CD14-positive monocyte (primary cell): Measurements from ENCODE around the gene PCAT7. TPM values are rescaled to one million over a fixed set of nuclear protein-coding genes. Genes with fewer than 3 reads are reported as not detected.

Source experiments
- DNase-seq, 3 donors: peaks; one replicate each; pipeline ENCODE4 v3.0.0-alpha.2; 2011 to 2022
- H2AFZ ChIP-seq: 2 replicates; pipeline ENCODE4 v1.6.0; 2012; ENCODE audit warnings: mild to moderate bottlenecking, low read depth, low read length, inconsistent platforms; ENCODE audit not compliant: insufficient read depth, poor library complexity, severe bottlenecking
- H3K27ac ChIP-seq, 2 donors: 1 replicate in 1 of 2; 2 replicates in 1 of 2; pipeline ENCODE4 v1.5.1; 2012 to 2013; ENCODE audit warnings: low read length in 2 of 2, control low read depth in 1 of 2, inconsistent platforms in 1 of 2, low read depth in 1 of 2, mild to moderate bottlenecking in 1 of 2
- H3K27me3 ChIP-seq, 2 donors: one replicate each; pipeline versions ENCODE4 v1.6.0 to v1.6.1; 2011 to 2013; ENCODE audit warnings: low read length in 2 of 2; ENCODE audit not compliant: control insufficient read depth in 2 of 2, insufficient read depth in 2 of 2
- H3K36me3 ChIP-seq, 2 donors: replicated peaks in 1 of 2; 1 replicate in 1 of 2; 2 replicates in 1 of 2; pipeline versions ENCODE4 v1.5.1 to v1.6.1; 2012 to 2013; ENCODE audit warnings: low read length in 2 of 2, control low read depth in 1 of 2, inconsistent platforms in 1 of 2, mild to moderate bottlenecking in 1 of 2; ENCODE audit not compliant: insufficient read depth in 2 of 2, control insufficient read depth in 1 of 2
- H3K4me1 ChIP-seq, 2 donors: 1 replicate in 1 of 2; 2 replicates in 1 of 2; pipeline versions ENCODE4 v1.5.1 to v1.6.1; 2012 to 2013; ENCODE audit warnings: low read length in 2 of 2, control low read depth in 1 of 2, inconsistent platforms in 1 of 2, mild to moderate bottlenecking in 1 of 2, moderate library complexity in 1 of 2; ENCODE audit not compliant: insufficient read depth in 2 of 2, control insufficient read depth in 1 of 2
- H3K4me2 ChIP-seq: replicated peaks from 2 replicates; pipeline ENCODE3; 2012; ENCODE audit warnings: low read length, moderate library complexity, mild to moderate bottlenecking; ENCODE audit not compliant: poor library complexity, severe bottlenecking; ENCODE audit errors: extremely low read depth
- H3K4me3 ChIP-seq, 3 experiments: fragments of 200-600 bp in 1 of 3; sonication (generic) in 1 of 3; replicated peaks in 1 of 3; 1 replicate in 2 of 3; 2 replicates in 1 of 3; pipeline ENCODE4 v1.5.1; 2011 to 2013; ENCODE audit warnings: low read length in 3 of 3, mild to moderate bottlenecking in 3 of 3, control low read depth in 2 of 3, low read depth in 2 of 3, inconsistent platforms in 1 of 3, moderate library complexity in 1 of 3
- H3K79me2 ChIP-seq: 2 replicates; pipeline ENCODE4 v1.6.0; 2012; ENCODE audit warnings: mild to moderate bottlenecking, control low read depth, inconsistent platforms, low read length, moderate library complexity; ENCODE audit not compliant: insufficient read depth
- H3K9ac ChIP-seq: 2 replicates; pipeline ENCODE4 v1.6.0; 2017; ENCODE audit warnings: low read length, mild to moderate bottlenecking; ENCODE audit not compliant: insufficient read depth, poor library complexity, severe bottlenecking
- H3K9me3 ChIP-seq, 2 donors: replicated peaks in 1 of 2; 1 replicate in 1 of 2; 2 replicates in 1 of 2; pipeline versions ENCODE4 v1.5.1 to v1.6.1; 2012 to 2013; ENCODE audit warnings: low read length in 2 of 2, control low read depth in 1 of 2; ENCODE audit not compliant: control insufficient read depth in 1 of 2, insufficient read depth in 1 of 2
- H4K20me1 ChIP-seq: 2 replicates; pipeline ENCODE4 v1.6.0; 2012; ENCODE audit warnings: mild to moderate bottlenecking, low read length, control low read depth, moderate library complexity; ENCODE audit not compliant: insufficient read depth
- H3K27ac Mint-ChIP-seq, 7 donors: one replicate each; pipeline ENCODE4 v1.8.0; 2020; ENCODE audit warnings: mild to moderate bottlenecking in 7 of 7, mixed read lengths in 7 of 7, moderate library complexity in 6 of 7, inconsistent platforms in 2 of 7
- H3K27me3 Mint-ChIP-seq, 3 donors: one replicate each; pipeline ENCODE4 v1.8.0; 2021 to 2022; ENCODE audit warnings: low read depth in 3 of 3, mild to moderate bottlenecking in 3 of 3, mixed read lengths in 3 of 3, moderate library complexity in 3 of 3, inconsistent platforms in 1 of 3
- H3K36me3 Mint-ChIP-seq, 2 donors: one replicate each; pipeline ENCODE4 v1.8.0; 2020; ENCODE audit warnings: mixed read lengths in 2 of 2, inconsistent platforms in 1 of 2, mild to moderate bottlenecking in 1 of 2
- H3K4me1 Mint-ChIP-seq: one replicate; pipeline ENCODE4 v1.8.0; 2020; ENCODE audit warnings: mild to moderate bottlenecking, mixed read lengths
- H3K4me3 Mint-ChIP-seq, 2 donors: one replicate each; pipeline ENCODE4 v1.8.0; 2020; ENCODE audit warnings: mild to moderate bottlenecking in 2 of 2, mixed read lengths in 2 of 2, moderate library complexity in 1 of 2
- H3K9me3 Mint-ChIP-seq, 7 donors: one replicate each; pipeline ENCODE4 v1.8.0; 2020 to 2022; ENCODE audit warnings: mixed read lengths in 7 of 7, mild to moderate bottlenecking in 6 of 7, moderate library complexity in 6 of 7, inconsistent platforms in 2 of 7
- WGBS: methylation state at CpG from one replicate; pipeline ENCODE4 v1.1.5; 2013; ENCODE audit warnings: missing lambda C conversion rate; ENCODE audit not compliant: insufficient coverage; 5-methylcytosine and 5-hydroxymethylcytosine counted together
- intact Hi-C, 2 donors: fragments of 100-400 bp; cut with micrococcal nuclease; formaldehyde crosslinking; loops; one replicate each; pipeline versions ENCODE4 v1.15.0 to v1.15.1; 2023
- polyA plus RNA-seq, 3 donors: library from polyadenylated mRNA; depleted of rRNA in 1 of 3; unstranded in 2 of 3; stranded (reverse) in 1 of 3; fragments of 300-500 nt in 2 of 3; fragments of >200 nt in 1 of 3; fragmentation: Illumina TruSeq in 2 of 3; gene quantifications; 1 replicate in 2 of 3; 2 replicates in 1 of 3; pipeline ENCODE4 v1.2.3, GENCODE V29; 2012 to 2021
- TF ChIP-seq, protein P1 (sequence below): fragments of 200-600 bp; IDR thresholded peaks from one replicate; pipeline ENCODE4 v1.8.0; 2022; ENCODE audit warnings: antibody characterized with exemption, mild to moderate bottlenecking

PCAT7 gene
- polyA plus RNA-seq, 3 donors = not detected

DNA sequence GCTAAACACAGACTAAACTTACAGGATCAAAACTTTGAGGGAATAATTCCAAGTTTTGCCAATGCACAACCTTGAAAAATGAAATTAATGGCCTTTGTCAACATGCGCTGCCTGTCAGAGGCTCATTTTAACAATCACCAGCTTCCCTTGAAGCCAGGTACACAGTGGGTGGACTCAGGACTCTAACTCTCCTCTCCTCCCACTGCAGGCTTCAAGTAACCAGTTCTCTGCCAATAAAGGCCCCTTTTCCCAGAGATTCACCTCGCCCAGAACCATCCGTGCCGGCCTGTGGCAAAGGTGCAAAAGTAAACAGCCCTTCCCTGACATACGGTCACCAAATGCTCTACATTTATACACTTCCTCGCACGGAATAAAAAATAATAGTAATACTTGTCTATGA is 57.2 kb downstream of the PCAT7 start:
- H3K27ac ChIP-seq = no peak overlapping the region
- Mint-ChIP-seq H3K9me3 (no peaks in the 10 kb centered on the region), H3K27me3 (peaks cover 0 to 4% (median 2%) of the 10 kb centered on the region in 3 donors), H3K27ac (peak overlapping the region in 1 of 7 donors; percentile 73), H3K36me3 (peaks cover 73 to 95% of the 10 kb centered on the region in 2 donors), H3K4me3 (no peak overlapping the region), H3K4me1 (peaks cover 6% of the 10 kb centered on the region)
- peaks cover 38 to 88% of the 10 kb centered on the region in 2 donors for H3K36me3 ChIP-seq
- H3K27me3 ChIP-seq = no peaks in the 10 kb centered on the region
- H3K9me3 ChIP-seq = no peaks in the 10 kb centered on the region
- H3K4me1 ChIP-seq = no peaks in the 10 kb centered on the region
- H2AFZ ChIP-seq = no peak overlapping the region
- H3K4me2 ChIP-seq = no peak overlapping the region
- intact Hi-C loops = no loop called here
- no peak overlapping the region for H3K9ac ChIP-seq
- peaks cover 6% of the 10 kb centered on the region for H4K20me1 ChIP-seq
- no peaks in the 10 kb centered on the region for H3K79me2 ChIP-seq
- no peak overlapping the region for H3K4me3 ChIP-seq
- TF ChIP-seq, protein P1, sequence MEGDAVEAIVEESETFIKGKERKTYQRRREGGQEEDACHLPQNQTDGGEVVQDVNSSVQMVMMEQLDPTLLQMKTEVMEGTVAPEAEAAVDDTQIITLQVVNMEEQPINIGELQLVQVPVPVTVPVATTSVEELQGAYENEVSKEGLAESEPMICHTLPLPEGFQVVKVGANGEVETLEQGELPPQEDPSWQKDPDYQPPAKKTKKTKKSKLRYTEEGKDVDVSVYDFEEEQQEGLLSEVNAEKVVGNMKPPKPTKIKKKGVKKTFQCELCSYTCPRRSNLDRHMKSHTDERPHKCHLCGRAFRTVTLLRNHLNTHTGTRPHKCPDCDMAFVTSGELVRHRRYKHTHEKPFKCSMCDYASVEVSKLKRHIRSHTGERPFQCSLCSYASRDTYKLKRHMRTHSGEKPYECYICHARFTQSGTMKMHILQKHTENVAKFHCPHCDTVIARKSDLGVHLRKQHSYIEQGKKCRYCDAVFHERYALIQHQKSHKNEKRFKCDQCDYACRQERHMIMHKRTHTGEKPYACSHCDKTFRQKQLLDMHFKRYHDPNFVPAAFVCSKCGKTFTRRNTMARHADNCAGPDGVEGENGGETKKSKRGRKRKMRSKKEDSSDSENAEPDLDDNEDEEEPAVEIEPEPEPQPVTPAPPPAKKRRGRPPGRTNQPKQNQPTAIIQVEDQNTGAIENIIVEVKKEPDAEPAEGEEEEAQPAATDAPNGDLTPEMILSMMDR = no peak
- DNase-seq = no peak
- 50% methylated on average over 1 of the region's 7 CpGs for WGBS

DNA sequence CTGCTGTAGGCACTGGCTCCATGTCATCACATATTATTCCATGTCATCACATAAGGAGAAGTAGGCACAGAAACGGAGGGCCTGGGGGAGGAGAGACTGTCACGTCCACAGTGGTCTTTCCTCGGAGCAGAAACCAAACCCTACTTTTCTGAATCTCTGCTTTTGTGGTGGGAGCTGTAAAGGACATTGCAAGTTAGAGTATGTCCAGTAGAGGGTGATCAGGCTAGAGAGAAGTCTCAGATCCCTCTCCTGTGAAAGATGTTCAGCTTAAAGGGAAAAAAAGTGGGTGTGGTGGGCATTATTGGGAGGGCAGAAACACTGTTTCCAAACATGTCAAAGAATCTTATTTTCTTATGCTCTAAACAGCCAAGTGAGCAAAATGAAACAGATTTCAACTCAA is 58.1 kb downstream of the PCAT7 start:
- Mint-ChIP-seq H3K27ac (no peak overlapping the region), H3K4me3 (no peak overlapping the region), H3K27me3 (peaks cover 0 to 4% (median 2%) of the 10 kb centered on the region in 3 donors), H3K36me3 (peaks cover 73 to 96% of the 10 kb centered on the region in 2 donors), H3K9me3 (no peaks in the 10 kb centered on the region), H3K4me1 (peaks cover 5% of the 10 kb centered on the region)
- intact Hi-C loops = no loop called here
- DNase-seq = no peak
- no peak overlapping the region for H3K27ac ChIP-seq
- H4K20me1 ChIP-seq = peaks cover 6% of the 10 kb centered on the region
- no peaks in the 10 kb centered on the region for H3K9me3 ChIP-seq
- H3K4me1 ChIP-seq = no peaks in the 10 kb centered on the region
- peaks cover 41 to 88% of the 10 kb centered on the region in 2 donors for H3K36me3 ChIP-seq
- no peaks in the 10 kb centered on the region for H3K27me3 ChIP-seq
- H3K79me2 ChIP-seq = no peaks in the 10 kb centered on the region
- no CpG with 5 or more reads among the region's 3 CpGs for WGBS
- no peak overlapping the region for H3K4me3 ChIP-seq
- TF ChIP-seq, protein P1 = no peak
- H3K9ac ChIP-seq = no peak overlapping the region
- H3K4me2 ChIP-seq = no peak overlapping the region
- no peak overlapping the region for H2AFZ ChIP-seq
